ENCODE measurements around the gene PNMA8C.

GRCh38 chr19:46383171-46383815 lies 45.4 kb downstream of the PNMA8C start:
- no peak for TF ChIP-seq POLR2A (IDR thresholded peaks at IDR 0.05; ENCODE audit: low read length)
- no peak for TF ChIP-seq GATA1 (IDR thresholded peaks at IDR 0.05; ENCODE audit: low read depth, low read length)
